Mesendoderm (in vitro differentiated cells): ENCODE data around the gene SELENBP1.

Experiments
- DNase-seq: peaks from one replicate; pipeline ENCODE4 v3.0.0; 2013
- H2AK5ac ChIP-seq: 2 replicates; pipeline ENCODE4 v1.6.1; 2013; ENCODE audit warnings: low read length, inconsistent platforms
- H2BK120ac ChIP-seq: 2 replicates; pipeline ENCODE4 v1.6.1; 2013; ENCODE audit warnings: low read depth, mild to moderate bottlenecking, low read length, moderate library complexity, mixed read lengths
- H2BK15ac ChIP-seq: replicated peaks from 2 replicates; pipeline ENCODE4 v1.6.1; 2013; ENCODE audit warnings: low read depth, mild to moderate bottlenecking, moderate library complexity
- H2BK5ac ChIP-seq: 2 replicates; pipeline ENCODE4 v1.6.1; 2013; ENCODE audit warnings: low read length, inconsistent platforms
- H3K18ac ChIP-seq: 2 replicates; pipeline ENCODE4 v1.6.1; 2013; ENCODE audit warnings: mild to moderate bottlenecking, low read length, mixed read lengths
- H3K23ac ChIP-seq: one replicate; pipeline ENCODE4 v1.6.1; 2013; ENCODE audit warnings: low read length
- H3K27ac ChIP-seq: 2 replicates; pipeline ENCODE4 v1.5.1; 2013; ENCODE audit warnings: low read depth, mild to moderate bottlenecking, inconsistent platforms, low read length, moderate library complexity
- H3K27me3 ChIP-seq: 2 replicates; pipeline ENCODE4 v1.6.1; 2013; ENCODE audit warnings: low read length, control low read depth, mild to moderate bottlenecking, inconsistent platforms; ENCODE audit not compliant: insufficient read depth, poor library complexity
- H3K36me3 ChIP-seq: 2 replicates; pipeline ENCODE4 v1.6.1; 2013; ENCODE audit warnings: low read length, inconsistent platforms; ENCODE audit not compliant: control insufficient read depth, insufficient read depth
- H3K4ac ChIP-seq: one replicate; pipeline ENCODE4 v1.6.1; 2013; ENCODE audit warnings: low read depth, mild to moderate bottlenecking, low read length, moderate library complexity
- H3K4me1 ChIP-seq: 2 replicates; pipeline ENCODE4 v1.6.1; 2013; ENCODE audit warnings: low read depth, low read length, inconsistent platforms; ENCODE audit not compliant: control insufficient read depth
- H3K4me2 ChIP-seq: 2 replicates; pipeline ENCODE4 v1.6.1; 2013; ENCODE audit warnings: low read length
- H3K4me3 ChIP-seq: 2 replicates; pipeline ENCODE4 v1.5.1; 2013; ENCODE audit warnings: mild to moderate bottlenecking, low read length
- H3K56ac ChIP-seq: one replicate; pipeline ENCODE4 v1.6.1; 2013; ENCODE audit warnings: low read length
- H3K79me1 ChIP-seq: 2 replicates; pipeline ENCODE4 v1.6.1; 2013; ENCODE audit warnings: low read length, inconsistent platforms
- H3K79me2 ChIP-seq: 2 replicates; pipeline ENCODE4 v1.6.1; 2013; ENCODE audit warnings: mild to moderate bottlenecking, low read length; ENCODE audit not compliant: control insufficient read depth, insufficient read depth
- H3K9ac ChIP-seq: 2 replicates; pipeline ENCODE4 v1.6.1; 2013; ENCODE audit warnings: low read length, inconsistent platforms
- H4K5ac ChIP-seq: one replicate; pipeline ENCODE4 v1.6.1; 2013; ENCODE audit warnings: low read length
- H4K8ac ChIP-seq: one replicate; pipeline ENCODE4 v1.6.1; 2013; ENCODE audit warnings: low read depth, mild to moderate bottlenecking, control low read depth, low read length, moderate library complexity
- WGBS: extraction: QIAGEN DNeasy Blood & Tissue Kit; methylation state at CpG from one replicate; pipeline ENCODE4 v1.1.7; 2013; ENCODE audit warnings: low lambda C conversion rate, missing lambda C conversion rate; ENCODE audit not compliant: insufficient coverage; ENCODE audit errors: extremely low coverage; 5-methylcytosine and 5-hydroxymethylcytosine counted together

SELENBP1 gene

GRCh38 chr1:151315565-151316235, 56.8 kb downstream of the SELENBP1 start:
- Histone ChIP-seq H3K27ac (no peak overlapping the region), H4K5ac (no peak overlapping the region), H2BK5ac (no peak overlapping the region), H3K4ac (no peak overlapping the region), H2AK5ac (no peak overlapping the region), H3K56ac (no peak overlapping the region), H2BK15ac (no peak overlapping the region), H3K4me1 (no peaks in the 10 kb centered on the region), H3K79me1 (no peaks in the 10 kb centered on the region), H3K23ac (no peak overlapping the region), H3K9ac (no peak overlapping the region), H3K4me3 (no peak overlapping the region), H2BK120ac (no peak overlapping the region), H3K36me3 (peaks cover 4% of the 10 kb centered on the region), H3K27me3 (no peaks in the 10 kb centered on the region), H4K8ac (no peak overlapping the region), H3K79me2 (no peaks in the 10 kb centered on the region), H3K4me2 (no peak overlapping the region), H3K18ac (no peak overlapping the region)
- no peak for DNase-seq
- whole genome bisulfite sequencing, result no CpG with 5 or more reads among the region's 17 CpGs
